Ovary (tissue), 3 donors: ENCODE measurements around the gene LRRC52.

Source experiments
- CTCF ChIP-seq, 3 donors: fragments of 450-650 bp in 2 of 3; fragments of 200-600 bp in 1 of 3; IDR thresholded peaks; one replicate each; pipeline versions ENCODE4 v1.5.1 to v1.8.0; 2016 to 2022; ENCODE audit warnings: antibody characterized with exemption in 3 of 3, mild to moderate bottlenecking in 1 of 3
- EP300 ChIP-seq: sonication (generic); formaldehyde crosslinking; IDR thresholded peaks from one replicate; pipeline ENCODE4 v1.6.1; 2017; ENCODE audit warnings: antibody characterized with exemption
- POLR2A ChIP-seq: fragments of 450-650 bp; IDR thresholded peaks from one replicate; pipeline ENCODE4 v1.6.1; 2017; ENCODE audit warnings: antibody characterized with exemption, mild to moderate bottlenecking, moderate library complexity
- donor health status: DM: no; HTN: no; CAD: no.

DNA sequence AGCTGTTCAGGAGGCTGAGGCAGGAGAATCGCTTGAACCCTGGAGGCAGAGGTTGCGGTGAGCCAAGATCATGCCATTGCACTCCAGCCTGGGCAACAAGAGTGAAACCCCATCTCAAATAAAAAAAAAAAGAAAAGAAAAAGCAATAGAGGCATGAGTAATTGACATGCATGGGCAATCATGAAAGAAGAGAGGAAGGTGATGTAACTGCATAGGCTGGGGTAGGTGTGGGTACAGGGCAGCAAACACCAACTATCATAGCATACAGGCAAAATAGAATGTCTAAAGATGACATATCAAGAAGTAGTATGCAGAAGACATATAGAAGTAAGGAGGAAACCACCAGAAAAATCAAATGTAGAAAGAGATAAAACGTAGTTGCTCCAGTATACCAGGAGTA, 68.3 kb downstream of the LRRC52 start:
- TF ChIP-seq CTCF (IDR thresholded peaks at IDR 0.05), result no peak
- no peak for TF ChIP-seq POLR2A
- TF ChIP-seq EP300, result no peak
